ENCODE results near the gene PRIMPOL. TPM values are rescaled to one million over a fixed set of nuclear protein-coding genes. Genes with fewer than 3 reads are reported as not detected.

The PRIMPOL gene
- total and polyA plus RNA-seq, 2 of the 4 experiments (the other 2 are of a cell fraction): 5.6 to 8.8 TPM

DNA sequence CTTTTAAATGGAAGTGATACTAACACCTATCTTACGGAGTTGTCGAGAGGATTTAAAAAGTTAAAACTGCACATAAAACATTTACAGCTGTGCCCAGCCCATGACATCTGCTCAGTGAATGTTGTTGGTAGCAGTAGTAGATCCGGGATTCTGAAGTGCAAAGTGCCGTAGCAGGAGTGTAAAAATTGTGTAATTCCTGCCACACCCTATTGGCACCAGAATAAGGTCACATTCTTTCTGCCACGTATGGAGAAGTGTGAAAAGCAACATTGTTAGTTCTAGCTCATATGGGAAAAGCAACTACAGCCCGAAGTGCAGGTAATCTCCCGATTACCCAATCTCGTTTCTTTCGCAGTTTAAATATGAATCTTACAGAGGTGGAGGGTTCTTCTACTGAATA, 31.2 kb downstream of the PRIMPOL start:
- no TSS peak for BruUV-seq (replicated peaks)
- WGBS, 2 experiments (ENCODE audit: extremely low coverage in 2 of 2, insufficient read length in 1 of 2): no CpG with 5 or more reads among the region's 9 CpGs
- H3K18ac ChIP-seq (ENCODE audit: low read depth, low read length): no peak overlapping the region

More for the DNA sequence above, 31.2 kb downstream of the PRIMPOL start:
- no peak overlapping the region for H3K4ac ChIP-seq (ENCODE audit: low read depth, low read length)
- H3K56ac ChIP-seq (ENCODE audit: extremely low read depth, insufficient read depth, low read length): no peak overlapping the region
- no peak overlapping the region for H2BK20ac ChIP-seq (ENCODE audit: low read depth, low read length)
- no peaks in the 10 kb centered on the region for H4K20me1 ChIP-seq (ENCODE audit: insufficient read depth, low read length)
- H3K4me1 ChIP-seq (ENCODE audit: control insufficient read depth, insufficient read depth, low read length): peaks cover 4% of the 10 kb centered on the region; the same call in 1 of the 2 replicates
- in situ Hi-C loops (cut with MboI; ENCODE audit: low sequenced_read_pairs): no loop called here
- H3K9me3 ChIP-seq (ENCODE audit: control insufficient read depth, insufficient read depth, low read length): no peaks in the 10 kb centered on the region
- ATAC-seq (ENCODE audit: low read depth): no peak
- no peak overlapping the region for H3K23ac ChIP-seq (ENCODE audit: low read depth, low read length)
- H3K36me3 ChIP-seq (ENCODE audit: control insufficient read depth, insufficient read depth, low read length): peaks cover 3% of the 10 kb centered on the region; the same call in 1 of the 2 replicates
- ChIA-PET POLR2A (ENCODE audit: unreplicated experiment) (no interaction called here), CTCF (no interaction called here)
- H3K4me2 ChIP-seq (ENCODE audit: low read depth, low read length): no peak overlapping the region
- H3K27ac ChIP-seq (ENCODE audit: insufficient read depth, low read length): no peak overlapping the region
- H3K9me1 ChIP-seq (ENCODE audit: insufficient read depth, low read length): peaks cover 2% of the 10 kb centered on the region; the same call in 1 of the 2 replicates
- no peak for TF ChIP-seq BHLHE40 (IDR thresholded peaks at IDR 0.05; ENCODE audit: low read depth, low read length)
- no peak for TF ChIP-seq SMC3 (IDR thresholded peaks at IDR 0.05; ENCODE audit: low read depth, low read length)
- no peak for TF ChIP-seq RFX5 (IDR thresholded peaks at IDR 0.05; ENCODE audit: low read depth, low read length)
- TF ChIP-seq RAD21 (IDR thresholded peaks at IDR 0.05; ENCODE audit: low read length): no peak
- no peak for TF ChIP-seq MAZ (IDR thresholded peaks at IDR 0.05; ENCODE audit: borderline replicate concordance, low read depth, low read length)
- TF ChIP-seq CEBPB (IDR thresholded peaks at IDR 0.05; ENCODE audit: low read depth, low read length): no peak
- no peak for TF ChIP-seq RCOR1 (IDR thresholded peaks at IDR 0.05; ENCODE audit: insufficient replicate concordance, low read length)
- TF ChIP-seq CHD1 (IDR thresholded peaks at IDR 0.05; ENCODE audit: low read depth, low read length): no peak
- TF ChIP-seq, protein P1, sequence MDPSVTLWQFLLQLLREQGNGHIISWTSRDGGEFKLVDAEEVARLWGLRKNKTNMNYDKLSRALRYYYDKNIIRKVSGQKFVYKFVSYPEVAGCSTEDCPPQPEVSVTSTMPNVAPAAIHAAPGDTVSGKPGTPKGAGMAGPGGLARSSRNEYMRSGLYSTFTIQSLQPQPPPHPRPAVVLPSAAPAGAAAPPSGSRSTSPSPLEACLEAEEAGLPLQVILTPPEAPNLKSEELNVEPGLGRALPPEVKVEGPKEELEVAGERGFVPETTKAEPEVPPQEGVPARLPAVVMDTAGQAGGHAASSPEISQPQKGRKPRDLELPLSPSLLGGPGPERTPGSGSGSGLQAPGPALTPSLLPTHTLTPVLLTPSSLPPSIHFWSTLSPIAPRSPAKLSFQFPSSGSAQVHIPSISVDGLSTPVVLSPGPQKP (IDR thresholded peaks at IDR 0.05; ENCODE audit: borderline replicate concordance, low read depth, low read length): no peak
- no peak for TF ChIP-seq FOS (IDR thresholded peaks at IDR 0.05; ENCODE audit: low read depth, low read length)
- TF ChIP-seq NFE2L2 (IDR thresholded peaks at IDR 0.05; ENCODE audit: low read depth, low read length): no peak
- no peak for TF ChIP-seq MAFK (IDR thresholded peaks at IDR 0.05; ENCODE audit: low read depth, low read length)
- TF ChIP-seq MXI1 (IDR thresholded peaks at IDR 0.05; ENCODE audit: borderline replicate concordance, low read depth, low read length): no peak
- no peak for TF ChIP-seq POLR2A (IDR thresholded peaks at IDR 0.05; ENCODE audit: low read depth, low read length)
- TF ChIP-seq, protein P2, sequence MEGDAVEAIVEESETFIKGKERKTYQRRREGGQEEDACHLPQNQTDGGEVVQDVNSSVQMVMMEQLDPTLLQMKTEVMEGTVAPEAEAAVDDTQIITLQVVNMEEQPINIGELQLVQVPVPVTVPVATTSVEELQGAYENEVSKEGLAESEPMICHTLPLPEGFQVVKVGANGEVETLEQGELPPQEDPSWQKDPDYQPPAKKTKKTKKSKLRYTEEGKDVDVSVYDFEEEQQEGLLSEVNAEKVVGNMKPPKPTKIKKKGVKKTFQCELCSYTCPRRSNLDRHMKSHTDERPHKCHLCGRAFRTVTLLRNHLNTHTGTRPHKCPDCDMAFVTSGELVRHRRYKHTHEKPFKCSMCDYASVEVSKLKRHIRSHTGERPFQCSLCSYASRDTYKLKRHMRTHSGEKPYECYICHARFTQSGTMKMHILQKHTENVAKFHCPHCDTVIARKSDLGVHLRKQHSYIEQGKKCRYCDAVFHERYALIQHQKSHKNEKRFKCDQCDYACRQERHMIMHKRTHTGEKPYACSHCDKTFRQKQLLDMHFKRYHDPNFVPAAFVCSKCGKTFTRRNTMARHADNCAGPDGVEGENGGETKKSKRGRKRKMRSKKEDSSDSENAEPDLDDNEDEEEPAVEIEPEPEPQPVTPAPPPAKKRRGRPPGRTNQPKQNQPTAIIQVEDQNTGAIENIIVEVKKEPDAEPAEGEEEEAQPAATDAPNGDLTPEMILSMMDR (conservative IDR thresholded peaks at IDR 0.05; ENCODE audit: low read depth, low read length): no peak
- TF ChIP-seq, protein P3, sequence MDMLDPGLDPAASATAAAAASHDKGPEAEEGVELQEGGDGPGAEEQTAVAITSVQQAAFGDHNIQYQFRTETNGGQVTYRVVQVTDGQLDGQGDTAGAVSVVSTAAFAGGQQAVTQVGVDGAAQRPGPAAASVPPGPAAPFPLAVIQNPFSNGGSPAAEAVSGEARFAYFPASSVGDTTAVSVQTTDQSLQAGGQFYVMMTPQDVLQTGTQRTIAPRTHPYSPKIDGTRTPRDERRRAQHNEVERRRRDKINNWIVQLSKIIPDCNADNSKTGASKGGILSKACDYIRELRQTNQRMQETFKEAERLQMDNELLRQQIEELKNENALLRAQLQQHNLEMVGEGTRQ (IDR thresholded peaks at IDR 0.05; ENCODE audit: low read depth, low read length): no peak
- H2BK15ac ChIP-seq (ENCODE audit: low read depth, low read length): no peak overlapping the region
- no peak overlapping the region for H4K5ac ChIP-seq (ENCODE audit: low read depth, low read length)
- no peak overlapping the region for H2BK120ac ChIP-seq (ENCODE audit: low read depth, low read length)
- no peak for DNase-seq
- no peak overlapping the region for H2AFZ ChIP-seq (replicated peaks; ENCODE audit: low read length, poor library complexity)
- H3K9ac ChIP-seq (ENCODE audit: low read depth, low read length): no peak overlapping the region
- no peak overlapping the region for H4K8ac ChIP-seq (ENCODE audit: low read depth in 2 of 2, low read length in 2 of 2)
- no peak overlapping the region for H3K4me3 ChIP-seq (ENCODE audit: insufficient read depth, low read depth, low read length)
- H2BK5ac ChIP-seq (ENCODE audit: low read depth, low read length, poor library complexity, severe bottlenecking): no peak overlapping the region
- no peak overlapping the region for H3K14ac ChIP-seq (replicated peaks; ENCODE audit: low read depth, low read length)
- intact Hi-C loops (cut with micrococcal nuclease): no loop called here
- no peaks in the 10 kb centered on the region for H3K79me1 ChIP-seq (ENCODE audit: low read depth in 1 of 2, low read length in 2 of 2)
- H4K91ac ChIP-seq (ENCODE audit: insufficient read depth, low read depth, low read length): no peak overlapping the region
- H3K27me3 ChIP-seq (ENCODE audit: control insufficient read depth, insufficient read depth, low read length): no peaks in the 10 kb centered on the region
- no peak overlapping the region for H2AK9ac ChIP-seq (replicated peaks; ENCODE audit: low read depth, low read length, poor library complexity)
- H2AK5ac ChIP-seq (ENCODE audit: low read depth, low read length): no peak overlapping the region
- dilution Hi-C loops (cut with HindIII; ENCODE audit: low sequenced_read_pairs, unreplicated experiment): no loop called here

Data from IMR-90 (cell line).